ENCODE results near the gene SGIP1. TPM values are rescaled to one million over a fixed set of nuclear protein-coding genes. Genes with fewer than 3 reads are reported as not detected.

The SGIP1 gene
- polyA plus RNA-seq, 1 of the 3 experiments (the other 2 are of a cell fraction): 15.5 TPM

GRCh38 chr1:66580081-66580480 lies 46.1 kb downstream of the SGIP1 start (continued):
- no peak for TF ChIP-seq ZBTB33 (IDR thresholded peaks at IDR 0.05; ENCODE audit: borderline replicate concordance, low read depth)

GRCh38 chr1:66583021-66583420 lies 49.1 kb downstream of the SGIP1 start:
- Histone ChIP-seq H3K4me2 (no peak overlapping the region), H3K27me3 (ENCODE audit: insufficient read depth) (no peaks in the 10 kb centered on the region), H3F3A (replicated peaks; ENCODE audit: insufficient read depth) (peaks cover 11% of the 10 kb centered on the region), H3K9me3 (no peaks in the 10 kb centered on the region), H3K4me1 (ENCODE audit: control insufficient read depth in 1 of 2, insufficient read depth in 2 of 2, low read depth in 1 of 2, low read length in 1 of 2) (peaks cover under 1 to 8% of the 10 kb centered on the region in 2 experiments; a peak in 3 of 4 replicates), H3K36me3 (replicated peaks in 1 of 2; ENCODE audit: control insufficient read depth in 1 of 2, insufficient read depth in 2 of 2, low read length in 1 of 2) (peaks cover 0 to 18% of the 10 kb centered on the region in 2 experiments), H2AFZ (ENCODE audit: low read depth) (no peak overlapping the region), H3K79me2 (ENCODE audit: insufficient read depth) (peaks cover 23% of the 10 kb centered on the region; the same call in 1 of the 2 replicates), H3K9ac (no peak overlapping the region), H3K4me3 (ENCODE audit: low read depth in 2 of 2, low read length in 1 of 2) (no peak overlapping the region), H4K20me1 (ENCODE audit: insufficient read depth) (no peaks in the 10 kb centered on the region), H3K27ac (ENCODE audit: low read depth in 2 of 2, low read length in 1 of 2) (no peak overlapping the region), H3K9me2 (no peaks in the 10 kb centered on the region)
- no peak for DNase-seq
- ChIA-PET POLR2A (no interaction called here), CTCF (no interaction called here)
- TF ChIP-seq CHD2 (IDR thresholded peaks at IDR 0.05; ENCODE audit: low read length, partially characterized antibody) (no peak), NRF1 (IDR thresholded peaks at IDR 0.05; ENCODE audit: low read depth, low read length) (no peak), MXI1 (IDR thresholded peaks at IDR 0.05; ENCODE audit: low read depth, low read length) (no peak), GABPA (IDR thresholded peaks at IDR 0.05; ENCODE audit: low read depth) (no peak), ZBTB33 (IDR thresholded peaks at IDR 0.05; ENCODE audit: borderline replicate concordance, low read depth) (no peak), EP300 (IDR thresholded peaks at IDR 0.05; ENCODE audit: borderline replicate concordance in 1 of 2, low read depth in 1 of 2, low read length in 1 of 2) (no peak)
- 93% methylated on average over 2 of the region's 2 CpGs for WGBS (ENCODE audit: low lambda C conversion rate)

GRCh38 chr1:66585002-66585401 lies 51.0 kb downstream of the SGIP1 start:
- Histone ChIP-seq H2AFZ (ENCODE audit: low read depth) (no peak overlapping the region; the same call in 1 of the 2 replicates), H3K4me3 (ENCODE audit: low read depth in 2 of 2, low read length in 1 of 2) (no peak overlapping the region), H3K79me2 (ENCODE audit: insufficient read depth) (peaks cover 22% of the 10 kb centered on the region; the same call in 1 of the 2 replicates), H3K4me2 (no peak overlapping the region), H3K9me3 (no peaks in the 10 kb centered on the region), H3K9ac (no peak overlapping the region), H3K4me1 (ENCODE audit: control insufficient read depth in 1 of 2, insufficient read depth in 2 of 2, low read depth in 1 of 2, low read length in 1 of 2) (peaks cover 0 to 7% of the 10 kb centered on the region in 2 experiments; a peak in 1 of 4 replicates), H3K27me3 (ENCODE audit: insufficient read depth) (no peaks in the 10 kb centered on the region), H3K27ac (ENCODE audit: low read depth in 2 of 2, low read length in 1 of 2) (peak overlapping the region; percentile 37 to 72; a peak in 3 of 4 replicates), H3K36me3 (replicated peaks in 1 of 2; ENCODE audit: control insufficient read depth in 1 of 2, insufficient read depth in 2 of 2, low read length in 1 of 2) (peaks cover 6 to 23% of the 10 kb centered on the region in 2 experiments), H3K9me2 (no peaks in the 10 kb centered on the region), H3F3A (replicated peaks; ENCODE audit: insufficient read depth) (peaks cover 11% of the 10 kb centered on the region), H4K20me1 (ENCODE audit: insufficient read depth) (no peaks in the 10 kb centered on the region)
- CTCF ChIA-PET: no interaction called here
- TF ChIP-seq SMC3 (IDR thresholded peaks at IDR 0.05; ENCODE audit: low read depth, low read length) (no peak), FOSL2 (IDR thresholded peaks at IDR 0.05; ENCODE audit: borderline replicate concordance, low read depth) (no peak), TCF12 (IDR thresholded peaks at IDR 0.05) (peak; percentile 15; the same call in 1 of the 2 replicates), TEAD4 (IDR thresholded peaks at IDR 0.05; ENCODE audit: borderline replicate concordance, insufficient read depth) (no peak), PBX3 (IDR thresholded peaks at IDR 0.05) (0 out of 2 replicates have a peak, but pooled peaks have one; percentile 21)
- DNase-seq: no peak
- POLR2A ChIA-PET: no interaction called here

Data from SK-N-SH (cell line).